ENCODE results near the gene SDK1.

The SDK1 gene

GRCh38 chr7:4170997-4171786, 870.1 kb downstream of the SDK1 start:
- DNase-seq = no peak

GRCh38 chr7:4172883-4173282, 871.8 kb downstream of the SDK1 start:
- no peak for DNase-seq

GRCh38 chr7:4173615-4174014, 872.6 kb downstream of the SDK1 start:
- no peak for DNase-seq

- DNase-seq = no peak
These were observed 873.0 kb downstream of the SDK1 start for GRCh38 chr7:4174016-4174415.

- no peak for DNase-seq
These were observed 873.4 kb downstream of the SDK1 start for GRCh38 chr7:4174451-4174850.

GRCh38 chr7:4174884-4175283, 873.8 kb downstream of the SDK1 start:
- DNase-seq = no peak

- no peak for DNase-seq
These were observed 874.4 kb downstream of the SDK1 start for GRCh38 chr7:4175346-4175973.

GRCh38 chr7:4177001-4177400, 875.9 kb downstream of the SDK1 start:
- no peak for DNase-seq

- DNase-seq = no peak
These were observed 877.4 kb downstream of the SDK1 start for GRCh38 chr7:4178416-4178815.

- no peak for DNase-seq
These were observed 878.0 kb downstream of the SDK1 start for GRCh38 chr7:4178916-4179687.

GRCh38 chr7:4179688-4180380, 878.8 kb downstream of the SDK1 start:
- DNase-seq = no peak

- DNase-seq = no peak
These were observed 880.4 kb downstream of the SDK1 start for GRCh38 chr7:4181446-4181845.

- DNase-seq = no peak
These were observed 881.7 kb downstream of the SDK1 start for GRCh38 chr7:4182605-4183300.

GRCh38 chr7:4184653-4185052, 883.6 kb downstream of the SDK1 start:
- DNase-seq = no peak

GRCh38 chr7:4185136-4185535, 884.1 kb downstream of the SDK1 start:
- DNase-seq = no peak

- DNase-seq = no peak
These were observed 884.9 kb downstream of the SDK1 start for GRCh38 chr7:4185721-4186512.

GRCh38 chr7:4186513-4186780, 885.4 kb downstream of the SDK1 start:
- no peak for DNase-seq

GRCh38 chr7:4188651-4189050, 887.6 kb downstream of the SDK1 start:
- DNase-seq = no peak

- DNase-seq = no peak
These were observed 888.1 kb downstream of the SDK1 start for GRCh38 chr7:4189131-4189570.

- no peak for DNase-seq
These were observed 889.2 kb downstream of the SDK1 start for GRCh38 chr7:4190010-4190981.

GRCh38 chr7:4191046-4191445, 890.0 kb downstream of the SDK1 start:
- DNase-seq = no peak

Measured in GOT3 (cell line).